ENCODE data around the gene ZDHHC7.
A peak's percentile ranks its signal among the peaks of the same experiment; 100 is the strongest.

Gene ZDHHC7

DNA sequence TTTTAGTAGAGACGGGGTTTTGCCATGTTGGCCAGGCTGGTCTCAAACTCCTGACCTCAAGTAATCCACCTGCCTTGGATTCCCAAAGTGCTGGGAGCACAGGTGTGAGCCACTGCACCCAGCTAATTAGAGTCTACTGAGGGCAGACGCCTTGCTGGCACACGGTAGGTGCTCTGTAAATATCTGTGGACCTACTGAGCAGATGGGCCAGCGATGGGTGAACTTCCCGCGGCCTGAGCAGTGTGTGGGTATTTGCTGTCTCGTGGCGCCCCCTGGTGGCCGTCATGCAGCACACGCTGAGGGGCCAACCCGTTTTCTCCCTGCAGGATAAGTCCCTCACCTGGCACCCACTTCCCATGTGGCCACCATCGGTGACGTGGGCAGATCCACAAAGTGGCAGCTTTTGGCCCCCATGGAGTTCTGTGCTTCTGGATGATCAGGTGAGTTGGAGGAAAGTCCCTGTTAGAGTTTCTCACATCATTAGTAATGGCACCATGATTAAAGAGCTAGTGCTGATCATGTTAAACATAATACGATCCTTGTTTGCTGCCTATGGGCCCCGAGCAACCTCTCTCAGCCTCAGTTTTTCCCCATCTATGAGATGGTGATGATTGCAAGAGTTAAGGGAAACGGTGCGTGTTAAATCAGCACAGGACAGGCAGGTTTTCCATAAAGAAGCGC, 40.7 kb downstream of the ZDHHC7 start:
- TF ChIP-seq, protein P1, sequence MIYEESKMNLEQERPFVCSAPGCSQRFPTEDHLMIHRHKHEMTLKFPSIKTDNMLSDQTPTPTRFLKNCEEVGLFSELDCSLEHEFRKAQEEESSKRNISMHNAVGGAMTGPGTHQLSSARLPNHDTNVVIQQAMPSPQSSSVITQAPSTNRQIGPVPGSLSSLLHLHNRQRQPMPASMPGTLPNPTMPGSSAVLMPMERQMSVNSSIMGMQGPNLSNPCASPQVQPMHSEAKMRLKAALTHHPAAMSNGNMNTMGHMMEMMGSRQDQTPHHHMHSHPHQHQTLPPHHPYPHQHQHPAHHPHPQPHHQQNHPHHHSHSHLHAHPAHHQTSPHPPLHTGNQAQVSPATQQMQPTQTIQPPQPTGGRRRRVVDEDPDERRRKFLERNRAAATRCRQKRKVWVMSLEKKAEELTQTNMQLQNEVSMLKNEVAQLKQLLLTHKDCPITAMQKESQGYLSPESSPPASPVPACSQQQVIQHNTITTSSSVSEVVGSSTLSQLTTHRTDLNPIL (CRISPR knock-in tag; IDR thresholded peaks at IDR 0.05; ENCODE audit: low read depth), result no peak
- TF ChIP-seq TCF4 (CRISPR knock-in tag; IDR thresholded peaks at IDR 0.05; ENCODE audit: borderline replicate concordance) (no peak), ZFP30 (CRISPR knock-in tag; IDR thresholded peaks at IDR 0.05) (no peak), PPARA (CRISPR knock-in tag; IDR thresholded peaks at IDR 0.05; ENCODE audit: borderline replicate concordance) (no peak), ZNF8 (CRISPR knock-in tag; IDR thresholded peaks at IDR 0.05) (no peak), ZNF70 (CRISPR knock-in tag; IDR thresholded peaks at IDR 0.05) (no peak), ESRRG (CRISPR knock-in tag; IDR thresholded peaks at IDR 0.05) (no peak)
- TF ChIP-seq, protein P2, sequence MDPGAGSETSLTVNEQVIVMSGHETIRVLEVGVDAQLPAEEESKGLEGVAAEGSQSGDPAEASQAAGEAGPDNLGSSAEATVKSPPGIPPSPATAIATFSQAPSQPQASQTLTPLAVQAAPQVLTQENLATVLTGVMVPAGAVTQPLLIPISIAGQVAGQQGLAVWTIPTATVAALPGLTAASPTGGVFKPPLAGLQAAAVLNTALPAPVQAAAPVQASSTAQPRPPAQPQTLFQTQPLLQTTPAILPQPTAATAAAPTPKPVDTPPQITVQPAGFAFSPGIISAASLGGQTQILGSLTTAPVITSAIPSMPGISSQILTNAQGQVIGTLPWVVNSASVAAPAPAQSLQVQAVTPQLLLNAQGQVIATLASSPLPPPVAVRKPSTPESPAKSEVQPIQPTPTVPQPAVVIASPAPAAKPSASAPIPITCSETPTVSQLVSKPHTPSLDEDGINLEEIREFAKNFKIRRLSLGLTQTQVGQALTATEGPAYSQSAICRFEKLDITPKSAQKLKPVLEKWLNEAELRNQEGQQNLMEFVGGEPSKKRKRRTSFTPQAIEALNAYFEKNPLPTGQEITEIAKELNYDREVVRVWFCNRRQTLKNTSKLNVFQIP (CRISPR knock-in tag; IDR thresholded peaks at IDR 0.05; ENCODE audit: borderline replicate concordance, low read depth), result no peak
- peak; percentile 93 for ATAC-seq

DNA sequence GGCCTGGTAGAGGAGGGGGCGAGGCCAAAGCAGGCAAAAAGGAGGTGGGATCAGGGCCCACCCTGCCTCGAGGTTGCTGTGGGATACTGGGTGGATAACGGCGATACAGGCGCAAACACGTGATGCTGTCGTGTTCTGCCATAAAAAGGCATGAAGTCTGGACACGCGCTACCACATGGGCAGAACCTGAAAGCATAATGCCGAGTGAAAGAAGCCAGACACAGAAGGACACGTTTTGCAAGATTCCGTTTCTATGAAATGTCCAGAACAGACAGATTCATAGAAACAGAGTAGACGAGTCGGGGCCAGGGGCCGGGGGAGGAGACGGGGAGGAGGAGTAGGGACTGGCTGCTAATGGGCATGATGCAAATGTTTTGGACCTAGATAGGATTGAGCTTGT, 43.5 kb downstream of the ZDHHC7 start:
- TF ChIP-seq OSR1 (CRISPR knock-in tag; IDR thresholded peaks at IDR 0.05), result no peak
- no peak for TF ChIP-seq CSDC2 (CRISPR knock-in tag; IDR thresholded peaks at IDR 0.05)
- TF ChIP-seq, protein P3, sequence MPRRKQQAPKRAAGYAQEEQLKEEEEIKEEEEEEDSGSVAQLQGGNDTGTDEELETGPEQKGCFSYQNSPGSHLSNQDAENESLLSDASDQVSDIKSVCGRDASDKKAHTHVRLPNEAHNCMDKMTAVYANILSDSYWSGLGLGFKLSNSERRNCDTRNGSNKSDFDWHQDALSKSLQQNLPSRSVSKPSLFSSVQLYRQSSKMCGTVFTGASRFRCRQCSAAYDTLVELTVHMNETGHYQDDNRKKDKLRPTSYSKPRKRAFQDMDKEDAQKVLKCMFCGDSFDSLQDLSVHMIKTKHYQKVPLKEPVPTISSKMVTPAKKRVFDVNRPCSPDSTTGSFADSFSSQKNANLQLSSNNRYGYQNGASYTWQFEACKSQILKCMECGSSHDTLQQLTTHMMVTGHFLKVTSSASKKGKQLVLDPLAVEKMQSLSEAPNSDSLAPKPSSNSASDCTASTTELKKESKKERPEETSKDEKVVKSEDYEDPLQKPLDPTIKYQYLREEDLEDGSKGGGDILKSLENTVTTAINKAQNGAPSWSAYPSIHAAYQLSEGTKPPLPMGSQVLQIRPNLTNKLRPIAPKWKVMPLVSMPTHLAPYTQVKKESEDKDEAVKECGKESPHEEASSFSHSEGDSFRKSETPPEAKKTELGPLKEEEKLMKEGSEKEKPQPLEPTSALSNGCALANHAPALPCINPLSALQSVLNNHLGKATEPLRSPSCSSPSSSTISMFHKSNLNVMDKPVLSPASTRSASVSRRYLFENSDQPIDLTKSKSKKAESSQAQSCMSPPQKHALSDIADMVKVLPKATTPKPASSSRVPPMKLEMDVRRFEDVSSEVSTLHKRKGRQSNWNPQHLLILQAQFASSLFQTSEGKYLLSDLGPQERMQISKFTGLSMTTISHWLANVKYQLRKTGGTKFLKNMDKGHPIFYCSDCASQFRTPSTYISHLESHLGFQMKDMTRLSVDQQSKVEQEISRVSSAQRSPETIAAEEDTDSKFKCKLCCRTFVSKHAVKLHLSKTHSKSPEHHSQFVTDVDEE (CRISPR knock-in tag; IDR thresholded peaks at IDR 0.05), result no peak
- no peak for TF ChIP-seq ZFP3 (CRISPR knock-in tag; IDR thresholded peaks at IDR 0.05)
- TF ChIP-seq, protein P1 (CRISPR knock-in tag; IDR thresholded peaks at IDR 0.05; ENCODE audit: low read depth), result no peak
- TF ChIP-seq ZNF70 (CRISPR knock-in tag; IDR thresholded peaks at IDR 0.05), result no peak
- TF ChIP-seq, protein P2 (CRISPR knock-in tag; IDR thresholded peaks at IDR 0.05; ENCODE audit: borderline replicate concordance, low read depth), result no peak
- no peak for TF ChIP-seq SNAI2 (CRISPR knock-in tag; IDR thresholded peaks at IDR 0.05)
- no peak for TF ChIP-seq PPARA (CRISPR knock-in tag; IDR thresholded peaks at IDR 0.05; ENCODE audit: borderline replicate concordance)
- no peak for TF ChIP-seq ESRRG (CRISPR knock-in tag; IDR thresholded peaks at IDR 0.05)
- no peak for TF ChIP-seq TOX (CRISPR knock-in tag; IDR thresholded peaks at IDR 0.05; ENCODE audit: borderline replicate concordance)
- no peak for ATAC-seq

DNA sequence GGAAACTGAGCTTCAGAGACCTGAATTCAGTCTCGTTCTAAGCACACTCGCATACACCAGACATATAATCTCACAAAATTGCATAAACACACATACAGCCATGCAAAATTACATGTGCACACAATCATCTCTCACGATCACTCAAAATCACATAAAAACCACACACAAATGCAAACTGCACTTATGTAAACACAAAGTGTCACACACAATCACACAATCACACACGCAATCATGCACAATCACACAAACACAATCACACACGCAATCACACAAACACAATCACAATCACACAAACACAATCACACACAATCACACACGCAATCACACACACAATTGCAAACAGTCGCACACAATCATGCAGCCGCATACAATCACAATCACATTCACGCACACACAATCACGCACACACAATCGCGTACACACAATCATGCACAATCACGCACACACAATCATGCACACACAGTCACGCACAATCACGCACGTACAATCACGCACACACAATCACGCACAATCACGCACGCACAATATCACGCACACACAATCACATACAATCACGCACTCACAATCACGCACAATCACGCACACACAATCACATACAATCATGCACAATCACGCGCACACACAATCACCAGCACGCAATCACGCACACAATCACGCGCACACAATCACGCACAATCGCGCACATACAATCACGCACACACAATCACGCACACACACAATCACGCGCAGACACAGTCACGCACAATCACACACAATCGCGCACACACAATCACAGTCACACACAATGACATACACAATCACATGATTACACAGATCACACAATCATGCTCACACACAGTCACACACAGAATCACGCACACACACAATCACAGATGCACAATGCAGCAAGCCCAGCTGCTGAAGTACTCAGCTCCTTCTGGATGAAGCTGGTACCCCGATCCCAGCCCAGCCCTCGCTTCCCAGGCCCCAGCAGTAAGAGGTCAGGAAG, 45.6 kb downstream of the ZDHHC7 start:
- TF ChIP-seq ZFP30 (CRISPR knock-in tag; IDR thresholded peaks at IDR 0.05), result no peak
- TF ChIP-seq ARNTL (CRISPR knock-in tag; IDR thresholded peaks at IDR 0.05; ENCODE audit: borderline replicate concordance, low read depth), result no peak
- TF ChIP-seq CSDC2 (CRISPR knock-in tag; IDR thresholded peaks at IDR 0.05), result no peak
- TF ChIP-seq PPARA (CRISPR knock-in tag; IDR thresholded peaks at IDR 0.05; ENCODE audit: borderline replicate concordance), result no peak
- no peak for TF ChIP-seq GLIS3 (CRISPR knock-in tag; IDR thresholded peaks at IDR 0.05)
- no peak for TF ChIP-seq TOX (CRISPR knock-in tag; IDR thresholded peaks at IDR 0.05; ENCODE audit: borderline replicate concordance)
- no peak for TF ChIP-seq TCF4 (CRISPR knock-in tag; IDR thresholded peaks at IDR 0.05; ENCODE audit: borderline replicate concordance)
- no peak for TF ChIP-seq ZNF8 (CRISPR knock-in tag; IDR thresholded peaks at IDR 0.05)
- no peak for TF ChIP-seq ZNF565 (CRISPR knock-in tag; conservative IDR thresholded peaks at IDR 0.05; ENCODE audit: low read depth)
- TF ChIP-seq BACH2 (CRISPR knock-in tag; IDR thresholded peaks at IDR 0.05; ENCODE audit: borderline replicate concordance), result no peak
- no peak for ATAC-seq
